Memory B cell (primary cell): ENCODE measurements around the gene DLX3.
A peak's percentile ranks its signal among the peaks of the same experiment; 100 is the strongest.
"Not testable (repeated sequence)": the region's sequence is repeated elsewhere in the genome, so short reads cannot be mapped to it uniquely, and the experiment has no call there.

Source experiments
- ATAC-seq: fragments of 150-1000 bp; cut with Tn5 transposase; 2 replicates; pipeline ENCODE4 v1.10.0; 2021; ENCODE audit warnings: low read depth, mild to moderate bottlenecking, moderate library complexity
- DNase-seq, 2 donors: peaks; one replicate each; pipeline ENCODE4 v3.0.0; 2022; ENCODE audit warnings: low spot score in 2 of 2
- H3K27ac Mint-ChIP-seq: one replicate; pipeline ENCODE4 v1.8.0; 2022; ENCODE audit warnings: mild to moderate bottlenecking, moderate library complexity, mixed read lengths
- H3K27me3 Mint-ChIP-seq: one replicate; pipeline ENCODE4 v1.8.0; 2022; ENCODE audit warnings: mixed read lengths
- H3K36me3 Mint-ChIP-seq: one replicate; pipeline ENCODE4 v1.8.0; 2022; ENCODE audit warnings: mild to moderate bottlenecking, mixed read lengths
- H3K4me1 Mint-ChIP-seq: one replicate; pipeline ENCODE4 v1.8.0; 2022; ENCODE audit warnings: mixed read lengths
- H3K4me3 Mint-ChIP-seq: one replicate; pipeline ENCODE4 v1.8.0; 2022; ENCODE audit warnings: mild to moderate bottlenecking, moderate library complexity, mixed read lengths
- H3K9me3 Mint-ChIP-seq: one replicate; pipeline ENCODE4 v1.8.0; 2022; ENCODE audit warnings: mixed read lengths

The DLX3 gene

GRCh38 chr17:49995055-49995738 lies at the start of gene DLX3:
DLX3 (minus strand) TSS chr17:49995224; CDS start chr17:49994998, 226 bp downstream.
- H3K4me3 Mint-ChIP-seq: peak within 1 kb of the TSS; percentile 86
- DNase-seq (peak in 1 of 2 donors; percentile 34), ATAC-seq (no peak)
- H3K27me3 Mint-ChIP-seq: peaks cover 47% of the 10 kb centered on the region
- H3K36me3 Mint-ChIP-seq: peaks cover 2% of the 10 kb centered on the region
- H3K27ac Mint-ChIP-seq: peak within 1 kb of the TSS; percentile 2
- no peaks in the 10 kb centered on the region for H3K9me3 Mint-ChIP-seq
- peaks cover 26% of the 10 kb centered on the region for H3K4me1 Mint-ChIP-seq

DNA sequence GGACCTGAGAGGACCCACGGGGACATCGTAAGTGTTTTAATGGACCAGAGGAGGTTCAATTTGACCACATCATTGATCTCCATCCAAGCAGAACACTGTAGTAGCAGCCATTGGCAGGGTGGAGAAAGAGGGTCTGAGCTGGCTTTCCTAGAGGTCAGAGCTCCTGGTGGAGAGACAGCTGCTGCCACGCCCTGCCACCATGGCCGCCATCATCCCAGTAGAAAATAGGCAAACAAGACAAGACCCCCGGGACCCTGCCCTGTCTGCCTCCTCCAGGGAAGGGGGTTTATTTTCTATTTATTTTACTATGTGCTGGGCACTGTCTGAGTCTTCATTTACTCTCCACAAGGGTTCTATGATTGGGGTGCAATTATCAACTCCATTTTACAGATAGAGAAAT lies 49.5 kb upstream of the DLX3 start:
- Mint-ChIP-seq H3K4me1 (no peaks in the 10 kb centered on the region), H3K27me3 (peaks cover 22% of the 10 kb centered on the region), H3K4me3 (no peak overlapping the region), H3K9me3 (peaks cover 2% of the 10 kb centered on the region), H3K36me3 (no peaks in the 10 kb centered on the region), H3K27ac (no peak overlapping the region)
- no peak for DNase-seq
- ATAC-seq: no peak

DNA sequence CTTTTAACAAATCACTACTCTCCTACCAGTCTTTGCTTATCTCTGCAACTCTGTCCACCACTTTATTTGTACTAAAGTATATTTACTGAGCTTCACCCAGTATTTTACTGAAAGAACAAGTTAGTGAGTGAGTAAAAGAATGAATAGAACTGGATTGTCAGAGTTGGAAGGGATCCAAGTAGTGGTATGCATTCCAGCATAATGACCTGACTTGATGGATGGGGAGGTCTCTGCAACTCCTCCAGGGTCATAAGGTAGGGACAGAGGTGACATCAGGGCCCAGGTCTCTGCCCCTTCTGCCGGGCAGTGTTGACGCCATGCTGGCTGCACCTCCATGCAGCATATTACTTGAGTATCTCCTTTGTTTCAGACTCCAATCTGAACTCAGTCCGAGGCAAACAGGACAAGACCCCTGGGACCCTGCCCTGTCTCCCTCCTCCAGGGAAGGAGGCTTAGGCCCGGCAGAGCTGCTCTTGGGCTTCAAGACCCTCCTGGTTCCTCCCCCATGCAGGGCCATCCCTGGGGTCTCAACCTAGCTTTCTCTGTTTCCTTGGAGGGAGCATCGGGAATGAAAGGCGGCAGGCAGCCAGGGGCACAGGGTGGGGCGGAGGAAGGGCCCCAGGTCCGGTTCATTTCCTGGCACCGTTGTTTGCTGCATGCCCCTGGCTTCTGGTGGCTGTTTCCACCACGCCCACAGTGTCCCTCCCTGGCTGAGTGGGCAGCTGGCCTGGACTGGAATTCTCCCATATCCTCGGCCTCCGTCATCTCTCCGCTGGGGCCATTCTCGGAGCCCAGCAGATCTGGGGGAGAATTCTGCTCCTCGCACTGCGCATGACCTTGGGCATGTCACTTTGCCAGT lies 48.5 kb upstream of the DLX3 start:
- Mint-ChIP-seq H3K27ac (no peak overlapping the region), H3K4me1 (no peaks in the 10 kb centered on the region), H3K4me3 (no peak overlapping the region), H3K27me3 (peaks cover 16% of the 10 kb centered on the region), H3K9me3 (peaks cover 2% of the 10 kb centered on the region), H3K36me3 (no peaks in the 10 kb centered on the region)
- no peak for DNase-seq
- ATAC-seq: no peak

GRCh38 chr17:50042211-50042610 lies 47.2 kb upstream of the DLX3 start:
- H3K9me3 Mint-ChIP-seq: peaks cover 2% of the 10 kb centered on the region
- H3K27me3 Mint-ChIP-seq: peaks cover 11% of the 10 kb centered on the region
- no peak overlapping the region for H3K4me3 Mint-ChIP-seq
- H3K27ac Mint-ChIP-seq: no peak overlapping the region
- DNase-seq (no peak), ATAC-seq (no peak)
- no peaks in the 10 kb centered on the region for H3K4me1 Mint-ChIP-seq
- no peaks in the 10 kb centered on the region for H3K36me3 Mint-ChIP-seq

GRCh38 chr17:50040496-50040895 lies 45.5 kb upstream of the DLX3 start:
- ATAC-seq, H3K4me1 Mint-ChIP-seq, H3K27me3 Mint-ChIP-seq, H3K9me3 Mint-ChIP-seq, H3K36me3 Mint-ChIP-seq, H3K4me3 Mint-ChIP-seq, DNase-seq, H3K27ac Mint-ChIP-seq: not testable (repeated sequence)

DNA sequence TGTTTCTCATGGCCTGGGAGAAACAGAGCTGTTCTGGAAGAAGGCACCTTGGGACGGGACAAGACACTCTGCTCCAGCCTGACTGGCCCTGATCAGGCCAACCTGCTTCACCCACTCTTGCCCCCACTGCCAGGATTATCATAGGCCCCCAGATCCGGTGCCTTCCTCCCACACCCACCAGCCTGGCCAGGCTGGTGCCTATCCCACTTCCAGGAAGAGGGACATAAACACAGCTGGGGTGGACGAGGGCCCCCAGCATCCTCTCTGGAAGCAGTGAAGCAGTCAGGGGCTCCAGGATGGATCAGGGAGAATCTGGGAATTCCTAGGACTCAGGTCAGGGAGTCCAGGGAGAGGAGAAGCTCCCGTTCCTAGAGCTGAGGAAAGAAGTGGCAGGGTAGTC lies 44.0 kb upstream of the DLX3 start:
- no peak for ATAC-seq
- Mint-ChIP-seq H3K4me1 (no peaks in the 10 kb centered on the region), H3K9me3 (peaks cover 2% of the 10 kb centered on the region), H3K36me3 (no peaks in the 10 kb centered on the region), H3K4me3 (no peak overlapping the region), H3K27ac (no peak overlapping the region), H3K27me3 (peaks cover 3% of the 10 kb centered on the region)
- DNase-seq: no peak

- H3K27me3 Mint-ChIP-seq: peaks cover 6% of the 10 kb centered on the region
Measured at GRCh38 chr17:50037321-50038107, 42.5 kb upstream of the DLX3 start.

DNA sequence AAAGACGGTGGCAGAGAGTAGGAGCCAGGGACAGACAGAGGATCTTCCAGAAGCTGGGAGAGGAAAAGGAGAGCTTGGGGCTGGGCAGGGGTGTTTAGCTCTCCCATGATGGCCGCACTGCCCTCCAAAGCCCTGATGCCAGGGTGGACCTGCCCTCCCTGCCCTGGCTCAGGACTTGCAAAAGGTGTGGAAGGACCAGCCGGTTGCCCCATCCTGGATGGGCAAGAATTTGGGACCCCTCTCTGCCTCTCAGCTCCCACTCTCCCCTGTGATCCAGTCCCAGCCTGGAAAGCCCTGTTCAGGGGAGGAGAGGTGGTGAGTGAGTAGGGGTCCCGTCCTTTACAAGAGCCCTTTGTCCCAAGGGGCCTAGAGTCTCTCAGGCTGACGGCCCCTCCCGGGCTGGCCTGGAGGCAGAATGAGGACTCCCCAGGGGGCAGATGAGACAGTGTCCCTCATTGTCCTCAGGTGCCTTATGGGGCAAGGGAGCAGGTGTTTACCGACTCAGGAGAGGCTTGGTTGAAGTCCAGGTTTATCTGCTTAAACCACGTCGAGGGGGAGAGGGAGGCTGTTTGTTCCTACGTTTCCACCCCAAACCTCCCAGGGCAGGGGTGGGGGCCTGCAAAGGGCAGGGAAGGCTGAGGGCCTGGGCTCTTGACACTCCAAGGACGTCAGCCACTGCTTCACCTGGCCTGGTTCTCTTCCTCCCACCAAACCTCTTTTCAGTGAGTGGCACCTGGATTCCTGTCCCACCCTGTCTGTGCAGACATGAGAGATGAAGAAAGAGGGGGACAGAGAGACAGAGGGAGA lies 41.6 kb upstream of the DLX3 start:
- Mint-ChIP-seq H3K4me3 (no peak overlapping the region), H3K27me3 (peaks cover 7% of the 10 kb centered on the region), H3K9me3 (peaks cover 2% of the 10 kb centered on the region), H3K4me1 (no peaks in the 10 kb centered on the region), H3K36me3 (no peaks in the 10 kb centered on the region), H3K27ac (no peak overlapping the region)
- ATAC-seq (no peak), DNase-seq (no peak)

More at GRCh38 chr17:50037321-50038107, 42.5 kb upstream of the DLX3 start:
- Mint-ChIP-seq H3K4me3 (no peak overlapping the region), H3K27ac (no peak overlapping the region), H3K36me3 (no peaks in the 10 kb centered on the region), H3K9me3 (peaks cover 2% of the 10 kb centered on the region), H3K4me1 (no peaks in the 10 kb centered on the region)
- DNase-seq: no peak
- ATAC-seq: no peak

- Mint-ChIP-seq H3K27me3 (peaks cover 8% of the 10 kb centered on the region), H3K4me1 (no peaks in the 10 kb centered on the region), H3K36me3 (no peaks in the 10 kb centered on the region), H3K27ac (no peak overlapping the region), H3K4me3 (no peak overlapping the region), H3K9me3 (peaks cover 2% of the 10 kb centered on the region)
- ATAC-seq (no peak), DNase-seq (no peak)
Measured at GRCh38 chr17:50035945-50036344, 40.9 kb upstream of the DLX3 start.

DNA sequence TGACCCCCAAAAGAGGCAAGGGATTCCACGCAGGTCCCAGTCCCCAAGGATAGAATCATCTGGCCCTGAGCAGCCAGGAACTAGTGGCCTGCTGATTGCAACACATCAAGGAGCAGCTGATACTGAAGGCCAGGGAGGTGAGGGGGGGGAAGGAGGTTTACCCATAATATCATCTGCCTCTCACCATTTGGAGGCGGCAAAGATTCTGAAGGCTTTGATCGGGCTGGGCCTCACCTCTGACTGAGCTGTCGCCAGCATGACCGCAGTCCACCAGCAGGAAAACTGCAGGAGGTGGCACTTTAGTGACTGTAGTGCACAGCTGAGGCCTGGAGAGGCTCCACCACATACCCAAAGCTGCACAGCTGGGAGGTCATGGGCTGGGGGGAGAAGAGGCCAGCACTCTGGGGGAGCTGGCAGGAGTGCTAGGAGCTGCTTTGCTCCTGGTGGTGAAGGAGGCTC lies 40.4 kb upstream of the DLX3 start:
- Mint-ChIP-seq H3K9me3 (peaks cover under 1% of the 10 kb centered on the region), H3K27me3 (peaks cover 7% of the 10 kb centered on the region), H3K36me3 (no peaks in the 10 kb centered on the region), H3K4me3 (no peak overlapping the region), H3K27ac (no peak overlapping the region), H3K4me1 (no peaks in the 10 kb centered on the region)
- ATAC-seq (no peak), DNase-seq (no peak)

GRCh38 chr17:50034498-50035364 lies 39.7 kb upstream of the DLX3 start:
- Mint-ChIP-seq H3K4me3 (no peak overlapping the region), H3K27ac (no peak overlapping the region), H3K36me3 (no peaks in the 10 kb centered on the region), H3K27me3 (peaks cover 7% of the 10 kb centered on the region), H3K4me1 (no peaks in the 10 kb centered on the region), H3K9me3 (no peaks in the 10 kb centered on the region)
- ATAC-seq (no peak), DNase-seq (no peak)

DNA sequence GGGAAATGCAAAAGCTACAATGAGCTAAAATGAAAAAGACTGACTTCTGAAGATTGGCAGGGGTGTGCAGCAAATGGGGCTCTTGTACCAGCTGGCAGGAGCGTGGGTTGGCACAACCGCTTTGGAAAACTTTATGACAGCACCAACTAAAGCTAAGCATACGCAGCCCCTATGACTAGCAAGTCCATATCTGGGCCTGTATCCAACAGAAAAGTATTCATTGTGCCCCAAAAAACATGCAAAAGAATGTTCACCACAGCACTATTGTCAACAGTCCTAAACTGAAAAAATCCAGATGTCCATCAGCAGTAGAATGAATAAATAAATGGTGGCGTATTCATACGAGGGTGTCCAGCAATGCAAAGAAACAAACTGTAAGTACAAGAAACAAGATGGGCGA lies 38.3 kb upstream of the DLX3 start:
- ATAC-seq (no peak), DNase-seq (no peak)
- Mint-ChIP-seq H3K36me3 (no peaks in the 10 kb centered on the region), H3K4me3 (no peak overlapping the region), H3K27ac (no peak overlapping the region), H3K4me1 (no peaks in the 10 kb centered on the region), H3K9me3 (no peaks in the 10 kb centered on the region), H3K27me3 (peaks cover 12% of the 10 kb centered on the region)

- H3K9me3 Mint-ChIP-seq: no peaks in the 10 kb centered on the region
- peaks cover 20% of the 10 kb centered on the region for H3K27me3 Mint-ChIP-seq
- H3K4me3 Mint-ChIP-seq: no peak overlapping the region
- H3K4me1 Mint-ChIP-seq: peaks cover 5% of the 10 kb centered on the region
- no peak overlapping the region for H3K27ac Mint-ChIP-seq
- ATAC-seq (no peak), DNase-seq (no peak)
- no peaks in the 10 kb centered on the region for H3K36me3 Mint-ChIP-seq
Measured at GRCh38 chr17:50029185-50029584, 34.2 kb upstream of the DLX3 start.
